B cell (primary cell): ENCODE results near the gene DNAJC7.

Experiments
- EZH2 ChIP-seq: IDR thresholded peaks from 2 replicates; pipeline ENCODE4 v1.6.1; 2012; ENCODE audit warnings: borderline replicate concordance, low read depth, mild to moderate bottlenecking, moderate library complexity, low read length; ENCODE audit not compliant: insufficient read depth, poor library complexity, severe bottlenecking
- TF ChIP-seq, protein P1 (sequence below): fragments of 200-600 bp; IDR thresholded peaks from one replicate; pipeline ENCODE4 v1.8.0; 2022; ENCODE audit warnings: antibody characterized with exemption, mild to moderate bottlenecking

GRCh38 chr17:41967921-41968578 is 49.2 kb downstream of the DNAJC7 start:
- TF ChIP-seq, protein P1, sequence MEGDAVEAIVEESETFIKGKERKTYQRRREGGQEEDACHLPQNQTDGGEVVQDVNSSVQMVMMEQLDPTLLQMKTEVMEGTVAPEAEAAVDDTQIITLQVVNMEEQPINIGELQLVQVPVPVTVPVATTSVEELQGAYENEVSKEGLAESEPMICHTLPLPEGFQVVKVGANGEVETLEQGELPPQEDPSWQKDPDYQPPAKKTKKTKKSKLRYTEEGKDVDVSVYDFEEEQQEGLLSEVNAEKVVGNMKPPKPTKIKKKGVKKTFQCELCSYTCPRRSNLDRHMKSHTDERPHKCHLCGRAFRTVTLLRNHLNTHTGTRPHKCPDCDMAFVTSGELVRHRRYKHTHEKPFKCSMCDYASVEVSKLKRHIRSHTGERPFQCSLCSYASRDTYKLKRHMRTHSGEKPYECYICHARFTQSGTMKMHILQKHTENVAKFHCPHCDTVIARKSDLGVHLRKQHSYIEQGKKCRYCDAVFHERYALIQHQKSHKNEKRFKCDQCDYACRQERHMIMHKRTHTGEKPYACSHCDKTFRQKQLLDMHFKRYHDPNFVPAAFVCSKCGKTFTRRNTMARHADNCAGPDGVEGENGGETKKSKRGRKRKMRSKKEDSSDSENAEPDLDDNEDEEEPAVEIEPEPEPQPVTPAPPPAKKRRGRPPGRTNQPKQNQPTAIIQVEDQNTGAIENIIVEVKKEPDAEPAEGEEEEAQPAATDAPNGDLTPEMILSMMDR = no peak
- no peak for TF ChIP-seq EZH2
